HG03139 (cell line): ENCODE results near the gene TAS2R60.

Experiments used
- ATAC-seq: cut with Tn5 transposase; IDR thresholded peaks from one replicate; pipeline ENCODE4 v1.9.1; 2021; ENCODE audit not compliant: unreplicated experiment

The TAS2R60 gene

DNA sequence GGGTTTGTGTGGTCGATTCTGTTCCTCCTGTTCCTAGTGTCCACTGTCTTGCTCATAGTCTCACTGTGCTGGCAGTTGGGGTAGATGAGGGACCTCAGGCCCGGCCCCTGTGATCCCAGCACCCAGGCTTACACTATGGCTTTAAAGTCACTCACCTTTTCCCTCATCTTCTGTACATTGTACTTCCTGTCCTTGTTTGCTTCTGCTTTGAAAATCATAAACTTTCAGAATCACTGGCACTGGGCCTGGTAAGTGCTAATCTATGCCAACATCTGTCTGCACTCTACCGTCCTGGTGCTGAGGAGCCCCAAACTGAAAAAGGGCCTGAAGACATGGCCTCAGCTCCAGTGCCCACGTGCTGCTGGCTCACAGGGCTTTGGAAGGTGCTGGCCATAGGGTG is 5.7 kb upstream of the TAS2R60 start:
- peak; percentile 42 for ATAC-seq

DNA sequence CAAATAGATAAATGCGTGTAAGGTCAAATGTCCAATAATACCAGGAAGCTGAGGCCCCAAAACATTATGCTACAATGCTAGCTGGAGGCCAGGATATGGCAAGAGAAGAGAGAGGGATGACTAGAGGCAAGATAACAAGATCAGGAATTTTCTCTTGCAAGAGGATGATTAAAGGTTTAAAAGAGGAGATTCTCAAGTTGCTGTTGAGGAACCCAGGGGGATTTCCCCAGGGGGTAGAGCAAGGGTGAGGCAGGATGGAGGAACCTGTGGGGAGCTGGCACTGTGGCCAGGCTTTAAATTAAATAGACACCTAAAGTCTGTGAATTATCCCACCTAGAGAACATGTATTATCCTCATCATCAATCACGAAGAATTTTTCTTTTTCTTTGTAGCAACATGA is 3.4 kb upstream of the TAS2R60 start:
- ATAC-seq = no peak

DNA sequence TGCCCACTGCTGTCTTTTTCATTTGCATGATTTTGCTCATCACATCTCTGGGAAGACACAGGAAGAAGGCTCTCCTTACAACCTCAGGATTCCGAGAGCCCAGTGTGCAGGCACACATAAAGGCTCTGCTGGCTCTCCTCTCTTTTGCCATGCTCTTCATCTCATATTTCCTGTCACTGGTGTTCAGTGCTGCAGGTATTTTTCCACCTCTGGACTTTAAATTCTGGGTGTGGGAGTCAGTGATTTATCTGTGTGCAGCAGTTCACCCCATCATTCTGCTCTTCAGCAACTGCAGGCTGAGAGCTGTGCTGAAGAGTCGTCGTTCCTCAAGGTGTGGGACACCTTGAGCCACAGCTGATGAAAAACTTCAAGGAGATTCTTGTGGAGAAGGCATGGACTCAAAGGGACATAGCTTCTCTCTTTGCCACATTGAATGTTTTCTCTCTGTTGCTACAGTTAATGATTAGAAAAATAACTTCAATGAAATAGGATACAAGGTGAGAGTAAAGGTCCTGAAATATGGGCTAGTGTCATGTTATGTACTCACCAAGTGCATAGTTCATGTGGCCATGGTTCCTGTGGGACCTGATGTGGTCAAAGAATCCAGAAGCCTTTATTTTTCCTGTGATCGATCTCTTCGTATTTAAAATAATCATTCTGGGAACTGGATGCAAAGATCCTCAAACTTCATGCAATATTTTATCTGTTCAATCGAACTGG is 970 bp downstream of the TAS2R60 start:
- no peak for ATAC-seq

DNA sequence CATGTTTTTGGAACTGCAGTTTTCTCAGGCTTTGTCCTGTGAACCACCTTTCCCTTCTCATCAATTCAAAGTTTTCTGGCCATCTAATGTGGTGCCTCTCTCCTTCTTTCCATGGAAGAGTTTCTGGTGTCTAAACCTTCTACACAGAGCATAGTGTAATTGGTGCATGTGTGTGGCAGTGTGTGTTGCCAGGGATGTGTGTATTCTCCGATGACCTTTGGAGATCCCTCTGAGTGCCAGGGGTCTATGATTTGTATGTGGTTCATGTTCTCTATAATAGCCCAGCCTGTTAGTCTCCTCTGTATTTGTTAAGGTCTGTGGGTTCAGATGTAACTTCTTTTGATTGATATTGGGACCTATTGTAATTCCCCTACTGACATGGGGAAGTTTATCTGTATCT is 1.5 kb downstream of the TAS2R60 start:
- ATAC-seq = no peak

DNA sequence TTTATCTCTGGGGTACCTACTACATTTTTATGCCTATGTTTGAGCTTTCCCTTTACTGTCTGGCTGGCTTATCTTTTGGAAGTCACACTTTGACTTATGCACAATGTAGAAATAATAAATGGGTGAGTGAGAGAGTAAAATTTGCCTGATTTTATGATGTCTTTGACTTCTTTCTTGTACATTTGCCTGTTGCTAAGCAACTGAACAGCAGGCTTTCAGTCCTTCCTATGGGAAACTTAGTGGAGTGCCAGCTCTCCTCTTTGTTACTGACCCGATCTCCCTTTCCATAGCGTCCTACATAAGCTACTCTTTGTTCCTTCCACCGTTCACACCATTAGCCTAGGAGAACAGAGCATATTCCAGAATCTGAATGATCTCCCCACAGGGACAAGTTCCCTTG is 4.2 kb downstream of the TAS2R60 start:
- ATAC-seq = no peak

DNA sequence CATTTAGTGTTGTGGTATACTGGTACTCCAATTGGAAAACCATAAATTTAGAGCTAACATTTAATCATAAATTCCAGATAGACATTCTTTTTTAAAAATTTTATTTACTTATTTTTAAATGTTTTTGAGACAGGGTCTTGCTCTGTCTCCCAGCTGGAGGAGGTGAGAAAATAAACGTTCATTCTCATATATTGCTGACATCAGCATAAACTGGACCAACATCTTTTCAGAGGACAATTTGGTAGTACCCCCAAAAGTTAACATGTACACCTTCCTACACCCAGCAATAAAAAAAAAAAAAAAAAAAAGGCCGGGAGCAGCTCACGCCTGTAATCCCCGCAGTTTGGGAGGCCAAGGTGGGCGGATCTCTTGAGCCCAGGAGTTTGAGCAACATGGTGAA is 5.2 kb downstream of the TAS2R60 start:
- ATAC-seq = no peak

DNA sequence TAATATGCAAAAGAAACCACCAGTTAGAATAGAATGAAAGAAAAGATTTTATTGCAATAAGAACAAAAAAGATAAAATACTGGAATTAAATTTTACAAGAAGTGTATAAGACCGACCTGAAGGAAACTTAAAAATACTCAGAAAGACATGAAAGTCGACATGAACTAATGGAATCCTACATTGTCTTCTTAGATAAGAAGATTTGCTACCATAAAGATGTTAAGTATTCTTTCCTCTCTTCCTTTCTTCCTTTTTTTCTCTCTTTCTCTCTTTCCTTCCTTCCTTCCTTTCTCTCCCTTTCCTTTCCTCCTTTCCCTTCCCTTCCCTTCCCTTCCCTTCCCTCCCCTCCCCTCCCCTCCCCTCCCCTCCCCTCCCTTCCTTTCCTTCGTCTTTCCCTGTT is 6.5 kb downstream of the TAS2R60 start:
- ATAC-seq = no peak

DNA sequence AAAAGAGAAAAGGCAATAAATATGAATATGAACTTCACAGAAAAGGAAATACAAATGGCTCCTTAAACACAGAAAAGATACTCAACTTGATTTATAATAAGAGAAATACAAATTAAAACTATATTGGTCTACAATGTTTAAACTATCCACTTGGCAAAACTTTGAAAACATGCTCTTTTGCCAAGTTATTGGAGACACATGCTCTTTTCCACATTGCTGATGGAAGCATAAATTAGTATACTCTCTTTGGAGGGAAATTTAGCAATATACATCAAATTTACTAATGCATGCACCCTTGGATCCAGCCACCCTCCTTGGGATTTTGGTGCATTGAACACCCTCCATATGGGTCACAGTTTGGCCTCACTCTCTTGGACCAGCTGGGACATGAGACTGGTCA is 7.9 kb downstream of the TAS2R60 start:
- no peak for ATAC-seq

DNA sequence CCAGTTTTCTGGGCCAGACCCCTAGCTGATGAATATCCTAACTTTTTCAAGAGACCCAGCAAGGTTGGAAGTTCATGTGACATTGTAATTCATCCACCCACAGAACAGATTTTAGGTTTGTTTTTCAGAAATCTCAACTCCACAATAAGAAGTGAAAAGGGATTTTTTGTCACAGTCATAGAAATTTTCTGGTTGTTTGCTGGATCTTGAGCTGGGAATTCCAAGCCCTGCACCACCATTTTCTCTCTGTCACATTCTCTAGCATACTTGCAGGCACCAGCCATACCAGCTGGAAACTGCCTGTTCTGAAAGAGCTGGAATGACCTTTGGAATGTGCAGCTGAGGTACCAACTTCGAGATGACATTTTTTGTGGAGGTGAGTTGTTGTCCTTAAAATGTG is 8.5 kb downstream of the TAS2R60 start:
- ATAC-seq = no peak

DNA sequence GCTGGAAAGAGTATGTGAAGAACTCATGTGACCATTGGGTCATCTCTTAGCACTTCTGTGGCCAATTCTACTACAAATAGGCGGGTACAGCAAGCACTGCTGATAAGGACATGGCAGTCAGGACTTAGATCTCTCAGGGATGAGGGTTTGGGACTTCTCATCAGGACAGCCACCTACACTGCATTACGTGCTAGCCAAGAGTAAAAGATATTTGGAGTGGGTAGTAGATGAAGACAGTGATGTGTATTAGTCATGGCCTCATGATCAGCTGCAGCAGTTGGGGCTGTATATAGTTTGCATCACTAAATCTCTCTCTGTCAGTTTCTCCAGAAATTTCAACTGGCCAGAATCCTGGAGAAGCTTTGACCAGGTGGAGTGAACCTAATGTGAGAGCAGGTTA is 9.2 kb downstream of the TAS2R60 start:
- ATAC-seq = no peak

DNA sequence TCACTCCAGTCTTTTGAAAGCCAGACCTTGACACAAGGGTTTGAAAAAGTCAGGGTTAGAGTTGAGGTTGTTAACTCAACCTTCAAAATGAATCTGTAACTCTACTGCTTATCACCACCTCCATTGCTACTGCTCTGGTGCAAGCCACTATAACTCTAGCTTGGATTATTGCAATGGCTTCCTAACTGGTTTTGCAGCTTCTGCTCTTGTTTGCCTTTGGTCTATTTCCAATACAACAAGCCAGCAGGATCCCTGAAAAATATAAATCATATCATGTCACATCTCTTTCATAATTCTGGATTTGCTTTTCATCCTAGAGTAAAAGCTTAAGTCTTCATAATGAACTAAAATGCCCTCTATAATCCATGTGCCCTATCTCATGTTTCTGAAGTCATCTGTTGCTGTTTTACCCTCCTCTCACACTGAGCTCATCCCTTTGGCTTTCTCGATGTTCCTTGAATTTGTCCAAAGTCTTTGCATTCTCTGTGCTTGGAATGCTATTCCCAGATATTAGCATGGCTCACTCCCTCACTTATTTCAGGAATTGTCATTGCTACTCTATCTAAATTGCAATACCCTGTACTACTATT is 10.9 kb downstream of the TAS2R60 start:
- no peak for ATAC-seq

DNA sequence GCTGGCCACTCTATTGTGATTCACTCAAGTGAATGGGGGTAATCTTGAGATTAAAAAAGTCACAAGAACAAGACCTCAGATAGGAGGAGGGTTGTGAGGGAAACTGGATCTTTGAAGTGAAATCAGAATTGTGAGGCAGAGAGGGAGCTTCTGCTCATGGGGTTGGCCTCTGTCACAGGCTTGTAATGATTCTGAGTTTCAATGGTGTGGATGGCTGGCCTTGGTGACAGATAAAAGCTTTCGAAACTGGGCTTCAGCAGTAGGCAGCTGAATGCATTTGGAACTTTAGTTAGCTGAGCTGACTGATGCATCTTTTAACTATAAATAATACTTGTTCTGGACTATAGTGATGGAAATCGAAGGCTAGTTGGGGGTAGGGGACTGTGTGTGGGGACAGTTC is 12.2 kb downstream of the TAS2R60 start:
- no peak for ATAC-seq

DNA sequence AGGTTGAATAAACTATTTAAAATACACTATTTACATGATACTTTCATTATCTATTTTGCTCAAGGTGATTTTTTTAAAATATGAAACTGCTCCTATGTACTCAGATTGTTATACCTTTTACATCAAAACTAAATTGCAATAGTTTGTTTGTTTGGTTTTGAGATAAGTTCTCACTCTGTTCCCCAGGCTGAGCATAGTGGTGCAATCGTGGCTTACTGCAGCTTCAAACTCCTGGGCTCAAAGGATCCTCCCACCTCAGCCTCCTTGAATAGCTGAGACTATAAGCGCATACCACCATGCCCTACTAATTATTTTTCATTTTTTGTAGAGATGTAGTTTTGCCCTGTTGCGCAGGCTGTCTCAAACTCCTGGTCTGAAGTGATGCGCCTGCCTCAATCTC is 12.7 kb downstream of the TAS2R60 start:
- no peak for ATAC-seq

DNA sequence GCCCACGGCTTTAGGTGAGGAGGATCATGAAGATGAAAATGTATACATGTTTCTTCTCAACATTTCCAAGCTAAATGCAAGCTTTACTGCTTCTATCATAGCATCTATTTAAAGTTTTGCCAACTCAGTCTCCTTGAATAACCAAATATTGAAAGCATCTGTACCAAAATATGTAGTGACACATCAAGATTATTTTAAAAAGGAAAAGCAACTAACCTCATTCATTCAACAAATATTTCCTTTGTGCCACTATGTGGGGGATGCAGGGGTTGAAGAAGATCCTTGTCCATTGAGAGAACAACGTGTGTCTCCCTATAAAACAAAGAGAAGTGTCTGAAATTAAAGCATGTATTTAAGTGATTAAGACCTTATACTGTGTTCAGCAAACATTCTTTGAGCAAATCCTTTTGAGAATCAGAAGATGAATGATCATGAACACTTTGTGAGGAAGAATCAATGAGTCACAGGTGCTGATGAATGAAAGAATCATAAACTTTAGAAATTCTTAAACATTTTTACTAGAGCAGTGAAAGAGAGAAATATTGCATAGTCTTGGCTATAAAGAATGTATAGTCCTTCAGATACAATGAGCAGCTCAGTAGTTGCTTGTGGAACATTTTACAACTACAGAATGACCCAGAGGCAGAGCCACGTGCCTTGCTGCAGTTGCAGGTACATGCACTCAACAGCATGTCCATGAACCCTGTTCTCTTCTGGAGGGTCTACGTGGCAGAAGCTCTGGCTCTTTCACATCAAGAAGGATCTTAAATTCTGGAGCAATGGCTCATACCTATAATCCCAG is 13.9 kb downstream of the TAS2R60 start:
- no peak for ATAC-seq

DNA sequence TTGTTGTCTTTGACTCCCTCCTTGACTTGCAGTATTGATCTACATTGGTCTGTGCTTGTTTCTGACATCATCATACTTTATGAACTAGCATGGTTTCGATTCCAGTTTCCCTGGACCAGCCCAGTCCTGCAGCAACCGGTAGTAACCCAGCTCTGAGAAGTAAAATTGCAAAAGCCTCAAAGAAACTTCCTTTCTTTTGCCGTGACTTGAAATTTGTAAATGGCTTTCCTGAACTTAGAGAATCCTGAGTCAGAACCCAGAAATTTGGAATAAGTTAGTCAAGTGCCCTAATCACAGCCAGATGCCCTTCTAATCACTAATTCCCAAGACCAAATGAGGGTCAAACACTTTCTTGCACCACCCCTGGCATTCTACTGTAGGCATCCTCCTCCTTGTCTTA is 15.0 kb downstream of the TAS2R60 start:
- ATAC-seq = no peak

DNA sequence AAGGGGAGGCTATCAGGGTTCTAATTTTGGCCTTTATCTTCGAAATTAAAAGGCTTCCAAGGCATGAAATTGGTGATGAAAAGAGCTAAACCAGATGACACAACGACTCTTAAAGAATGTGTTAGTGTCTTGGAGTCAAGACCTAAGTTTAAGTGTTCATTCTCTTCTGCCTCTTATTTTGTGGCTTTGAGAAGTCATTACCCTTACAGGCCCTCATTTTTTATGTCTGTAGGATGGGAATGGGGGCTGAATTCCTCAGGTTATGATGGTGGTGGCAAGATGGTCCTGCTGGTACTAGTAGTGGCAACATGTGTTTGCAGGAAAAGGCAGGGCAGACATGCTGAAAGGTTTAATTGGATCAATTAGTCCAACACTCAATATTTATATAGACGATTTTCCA is 15.4 kb downstream of the TAS2R60 start:
- ATAC-seq = no peak

DNA sequence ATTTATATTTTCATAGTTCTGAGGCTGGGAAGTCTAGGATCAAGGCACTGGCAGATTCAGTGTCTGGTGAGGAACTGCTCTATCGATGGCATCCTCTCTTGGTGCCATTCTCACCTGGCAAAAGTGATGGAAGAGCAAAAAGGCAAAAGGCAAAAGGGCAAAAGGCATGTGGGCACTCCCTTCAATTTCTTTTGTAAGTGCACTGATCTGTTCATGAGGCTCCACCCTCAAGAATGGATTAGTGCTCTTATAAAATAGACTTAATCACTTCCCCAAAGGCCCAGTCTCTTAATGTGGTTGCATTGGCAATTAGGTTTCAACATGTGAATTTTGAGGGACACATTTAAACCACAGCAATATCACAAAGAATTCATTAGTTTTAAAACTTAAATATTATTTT is 16.1 kb downstream of the TAS2R60 start:
- ATAC-seq = no peak

DNA sequence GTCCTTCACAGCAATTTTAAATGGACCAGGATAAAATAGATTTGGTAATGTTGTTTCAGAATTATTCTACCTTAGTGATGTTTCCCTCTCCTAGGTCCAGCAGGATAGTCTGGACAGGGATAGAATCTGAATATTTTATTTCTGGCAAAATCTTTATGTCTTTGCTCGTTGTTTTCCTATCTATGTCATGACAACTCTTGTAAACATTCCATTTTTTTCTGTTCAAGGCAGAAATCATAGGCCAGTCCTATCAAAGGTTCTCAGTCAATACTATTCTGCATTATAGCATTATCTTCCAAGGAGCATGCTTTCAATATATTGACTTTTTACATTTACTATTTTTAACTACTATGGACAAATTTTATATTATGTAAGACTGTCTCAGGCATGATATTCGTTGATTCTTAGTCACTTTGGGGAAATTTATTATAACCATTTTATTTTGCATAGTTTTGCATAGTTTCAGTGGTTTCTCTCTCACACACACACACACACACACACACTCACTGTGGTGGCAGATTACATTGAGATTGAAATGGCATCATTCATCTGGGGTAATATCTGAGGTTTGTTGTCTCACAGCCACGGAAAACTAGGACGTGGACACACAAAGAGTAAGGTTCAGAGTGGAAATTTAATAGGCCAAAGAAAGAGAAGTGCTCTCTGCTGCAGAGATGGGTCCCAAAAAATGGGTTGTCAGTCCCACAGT is 17.2 kb downstream of the TAS2R60 start:
- ATAC-seq = no peak

DNA sequence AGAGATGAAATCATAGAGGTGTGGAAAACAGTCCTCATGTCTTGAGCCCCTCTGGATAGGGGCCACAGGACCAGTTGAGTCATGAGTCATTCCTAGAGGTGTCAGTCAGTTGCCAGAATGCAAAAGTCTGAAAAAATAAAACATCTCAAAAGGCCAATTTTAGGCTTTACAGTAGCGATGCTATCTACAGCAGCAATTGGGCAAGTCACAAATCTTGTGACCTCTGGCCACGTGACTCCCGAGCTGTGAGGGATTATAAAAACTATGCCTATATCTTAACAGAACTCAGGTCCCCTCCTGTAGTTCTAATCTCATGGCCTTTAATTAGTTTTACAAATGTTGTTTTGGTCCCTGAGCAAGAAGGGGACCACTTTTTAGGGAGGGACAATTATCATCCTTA is 18.8 kb downstream of the TAS2R60 start:
- no peak for ATAC-seq

DNA sequence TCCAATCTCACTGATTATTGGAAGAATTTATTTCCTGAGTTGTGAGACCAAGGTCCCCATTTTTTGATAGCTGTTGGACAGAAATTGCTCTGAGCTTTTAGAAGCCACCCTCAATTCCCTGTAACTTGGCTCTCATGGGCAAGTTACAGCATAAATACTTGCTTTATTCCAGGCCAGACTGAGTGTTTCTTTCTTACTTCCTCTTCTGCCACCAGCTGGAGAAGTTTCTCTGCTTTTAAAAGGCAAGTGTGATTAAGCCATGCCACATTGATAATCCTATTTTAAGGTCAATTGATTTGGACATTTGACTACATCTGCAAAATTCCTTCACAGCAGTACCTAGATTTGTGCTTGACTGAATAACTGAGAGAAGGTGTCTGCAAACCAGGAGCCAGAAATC is 20.3 kb downstream of the TAS2R60 start:
- no peak for ATAC-seq

DNA sequence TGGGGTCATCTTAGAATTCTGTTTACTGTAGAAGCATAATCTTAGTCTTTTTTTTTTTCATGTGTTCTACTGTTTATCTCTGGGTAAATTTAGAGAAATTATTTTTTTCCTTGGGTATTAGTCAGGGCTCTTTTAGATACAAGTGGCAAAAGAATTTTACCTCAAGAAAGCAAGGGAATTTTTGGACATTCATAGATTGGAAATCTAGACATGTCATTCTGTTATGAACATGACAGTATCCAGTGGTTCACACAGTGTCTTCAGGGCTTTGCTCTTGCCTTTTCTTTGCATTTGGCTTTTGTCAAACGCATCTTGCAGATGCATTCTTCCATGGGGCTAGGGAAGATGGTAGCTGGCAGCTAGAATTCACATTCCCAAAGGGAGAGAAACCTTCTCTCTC is 20.7 kb downstream of the TAS2R60 start:
- ATAC-seq = no peak

DNA sequence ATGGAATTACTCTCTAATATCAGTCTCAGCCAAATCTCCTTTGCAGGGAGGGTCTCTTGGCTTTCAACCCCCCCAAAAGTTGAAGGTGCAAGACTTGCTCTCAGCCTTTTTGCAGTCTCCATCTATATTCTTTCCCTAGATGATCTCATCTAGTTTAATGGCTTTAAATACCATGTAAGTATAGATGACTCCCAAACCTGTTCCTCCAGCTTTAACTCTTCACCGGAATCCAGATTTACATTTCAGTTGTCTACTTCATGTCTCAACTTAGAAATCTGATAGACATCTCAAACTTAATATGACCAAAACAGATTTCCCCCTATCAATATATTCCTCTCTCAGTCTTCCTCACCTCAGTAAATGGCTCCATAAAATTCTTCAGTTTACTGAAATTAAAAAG is 24.5 kb downstream of the TAS2R60 start:
- no peak for ATAC-seq
